H1 (cell line): ENCODE results near the gene RBM4B.

ENCODE experiments used
- HDAC2 ChIP-seq, 2 experiments: fragments of 300-600 bp in 1 of 2; sonication (generic) in 1 of 2; IDR thresholded peaks; 2 replicates each; pipeline ENCODE4 v1.6.1; 2011 to 2012; ENCODE audit warnings: low read depth in 2 of 2, low read length in 2 of 2, mild to moderate bottlenecking in 2 of 2, moderate library complexity in 2 of 2, borderline replicate concordance in 1 of 2, inconsistent platforms in 1 of 2
- POLR2A ChIP-seq, 2 experiments: IDR thresholded peaks; 1 replicate in 1 of 2; 2 replicates in 1 of 2; pipeline ENCODE4 v1.6.1; 2011; ENCODE audit warnings: low read depth in 2 of 2, low read length in 2 of 2, mild to moderate bottlenecking in 2 of 2; ENCODE audit errors: control extremely low read depth in 1 of 2
- SIN3A ChIP-seq, 2 experiments: IDR thresholded peaks in 1 of 2; conservative IDR thresholded peaks in 1 of 2; 2 replicates each; pipeline ENCODE4 v1.6.1; 2011 to 2012; ENCODE audit warnings: low read length in 2 of 2, improper control_type of control experiment in 1 of 2, low read depth in 1 of 2, mild to moderate bottlenecking in 1 of 2
- TF ChIP-seq, protein P1 (sequence below), 3 experiments: IDR thresholded peaks; 1 replicate in 2 of 3; 2 replicates in 1 of 3; pipeline versions ENCODE4 v1.5.1 to v1.6.1; 2011; ENCODE audit warnings: low read length in 3 of 3, mild to moderate bottlenecking in 3 of 3, inconsistent platforms in 2 of 3, low read depth in 1 of 3, moderate library complexity in 1 of 3; ENCODE audit not compliant: insufficient read depth in 1 of 3; ENCODE audit errors: control extremely low read depth in 1 of 3

DNA sequence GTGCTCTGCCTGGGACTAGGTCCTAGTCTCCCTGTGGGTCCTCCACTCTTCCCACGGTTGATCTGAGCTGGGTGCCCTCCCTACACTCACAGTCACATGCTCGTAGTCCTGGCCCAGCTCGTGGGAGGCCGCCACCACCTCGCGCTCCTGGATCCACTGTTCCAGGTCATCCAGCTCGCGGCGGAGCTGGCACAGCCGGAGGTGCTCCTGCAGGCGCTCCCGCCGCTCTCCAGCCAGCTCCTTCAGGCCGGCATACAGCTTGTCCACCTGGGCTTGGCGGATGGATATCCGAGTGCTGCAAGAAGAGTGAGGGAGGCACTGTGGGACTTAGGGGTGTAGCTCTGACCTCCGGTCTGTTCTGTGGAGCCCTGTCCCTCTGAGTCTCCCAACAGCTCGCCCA, 14.8 kb upstream of the RBM4B start:
- no peak for TF ChIP-seq SIN3A (conservative IDR thresholded peaks at IDR 0.05 in 1 of 2, IDR thresholded peaks at IDR 0.05 in 1 of 2; ENCODE audit: low read depth in 1 of 2, low read length in 2 of 2)
- TF ChIP-seq HDAC2 (IDR thresholded peaks at IDR 0.05; ENCODE audit: borderline replicate concordance in 1 of 2, low read depth in 2 of 2, low read length in 2 of 2) = no peak
- TF ChIP-seq POLR2A (IDR thresholded peaks at IDR 0.05; ENCODE audit: control extremely low read depth in 1 of 2, low read depth in 2 of 2, low read length in 2 of 2) = no peak
- TF ChIP-seq, protein P1, sequence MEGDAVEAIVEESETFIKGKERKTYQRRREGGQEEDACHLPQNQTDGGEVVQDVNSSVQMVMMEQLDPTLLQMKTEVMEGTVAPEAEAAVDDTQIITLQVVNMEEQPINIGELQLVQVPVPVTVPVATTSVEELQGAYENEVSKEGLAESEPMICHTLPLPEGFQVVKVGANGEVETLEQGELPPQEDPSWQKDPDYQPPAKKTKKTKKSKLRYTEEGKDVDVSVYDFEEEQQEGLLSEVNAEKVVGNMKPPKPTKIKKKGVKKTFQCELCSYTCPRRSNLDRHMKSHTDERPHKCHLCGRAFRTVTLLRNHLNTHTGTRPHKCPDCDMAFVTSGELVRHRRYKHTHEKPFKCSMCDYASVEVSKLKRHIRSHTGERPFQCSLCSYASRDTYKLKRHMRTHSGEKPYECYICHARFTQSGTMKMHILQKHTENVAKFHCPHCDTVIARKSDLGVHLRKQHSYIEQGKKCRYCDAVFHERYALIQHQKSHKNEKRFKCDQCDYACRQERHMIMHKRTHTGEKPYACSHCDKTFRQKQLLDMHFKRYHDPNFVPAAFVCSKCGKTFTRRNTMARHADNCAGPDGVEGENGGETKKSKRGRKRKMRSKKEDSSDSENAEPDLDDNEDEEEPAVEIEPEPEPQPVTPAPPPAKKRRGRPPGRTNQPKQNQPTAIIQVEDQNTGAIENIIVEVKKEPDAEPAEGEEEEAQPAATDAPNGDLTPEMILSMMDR (IDR thresholded peaks at IDR 0.05; ENCODE audit: control extremely low read depth in 1 of 3, insufficient read depth in 1 of 3, low read depth in 1 of 3, low read length in 3 of 3) = no peak
